B cell (primary cell): Measurements from ENCODE around the gene EIF3L. TPM values are rescaled to one million over a fixed set of nuclear protein-coding genes. Genes with fewer than 3 reads are reported as not detected.

Source experiments
- ATAC-seq: fragments of 200-7000 bp; cut with Tn5 transposase; one replicate; pipeline ENCODE4 v1.10.0; 2021; ENCODE audit warnings: low read depth, mild to moderate bottlenecking, moderate number of reproducible peaks, moderate library complexity
- CTCF ChIA-PET: fragments of 350-600 bp; sonication (Branson Sonifier 250); formaldehyde crosslinking; loops from one replicate; lab custom pipeline; 2021; ENCODE audit warnings: antibody characterized with exemption, inconsistent platforms; lab: Charles Lee
- POLR2A ChIA-PET: fragments of 350-600 bp; sonication (Branson Sonifier 250); formaldehyde crosslinking; loops from one replicate; lab custom pipeline; 2021; ENCODE audit warnings: antibody characterized with exemption; lab: Charles Lee
- DNase-seq: peaks from one replicate; pipeline ENCODE4 v3.0.0; 2013
- H2AFZ ChIP-seq: 2 replicates; pipeline ENCODE4 v1.6.1; 2012; ENCODE audit warnings: mild to moderate bottlenecking, low read depth, low read length; ENCODE audit not compliant: insufficient read depth, poor library complexity, severe bottlenecking
- H3K27ac ChIP-seq, 2 donors: 1 replicate in 1 of 2; 2 replicates in 1 of 2; pipeline ENCODE4 v1.5.1; 2012 to 2013; ENCODE audit warnings: low read length in 2 of 2, mild to moderate bottlenecking in 2 of 2, moderate library complexity in 1 of 2
- H3K27me3 ChIP-seq, 4 experiments: fragments of 200-600 bp in 1 of 4; sonication (generic) in 1 of 4; replicated peaks in 1 of 4; 1 replicate in 2 of 4; 2 replicates in 2 of 4; pipeline versions ENCODE4 v1.6.1 to v1.7.0; 2013 to 2016; ENCODE audit warnings: low read length in 3 of 4, mild to moderate bottlenecking in 2 of 4, mixed read lengths in 1 of 4, moderate library complexity in 1 of 4; ENCODE audit not compliant: insufficient read depth in 4 of 4, control insufficient read depth in 3 of 4; ENCODE audit errors: control extremely low read depth in 1 of 4
- H3K36me3 ChIP-seq, 2 experiments: replicated peaks in 1 of 2; 1 replicate in 1 of 2; 2 replicates in 1 of 2; pipeline versions ENCODE4 v1.6.1 to v1.7.1; 2013; ENCODE audit warnings: low read length in 1 of 2; ENCODE audit not compliant: insufficient read depth in 2 of 2, control insufficient read depth in 1 of 2; ENCODE audit errors: control extremely low read depth in 1 of 2, extremely low read depth in 1 of 2
- H3K4me1 ChIP-seq, 2 donors: fragments of 200-600 bp in 1 of 2; sonication (generic) in 1 of 2; 1 replicate in 1 of 2; 2 replicates in 1 of 2; pipeline versions ENCODE4 v1.5.1 to v1.6.1; 2013 to 2017; ENCODE audit warnings: low read length in 2 of 2; ENCODE audit not compliant: control insufficient read depth in 2 of 2, insufficient read depth in 2 of 2
- H3K4me2 ChIP-seq: replicated peaks from 2 replicates; pipeline ENCODE3; 2012; ENCODE audit warnings: mild to moderate bottlenecking, low read depth, low read length; ENCODE audit not compliant: poor library complexity, severe bottlenecking
- H3K4me3 ChIP-seq, 5 experiments: fragments of 200-600 bp in 1 of 5; sonication (generic) in 1 of 5; 1 replicate in 3 of 5; 2 replicates in 2 of 5; pipeline versions ENCODE4 v1.5.1 to v1.7.0; 2011 to 2016; ENCODE audit warnings: low read length in 4 of 5, mild to moderate bottlenecking in 4 of 5, low read depth in 2 of 5, control low read depth in 1 of 5, moderate library complexity in 1 of 5; ENCODE audit not compliant: insufficient read depth in 1 of 5; ENCODE audit errors: control extremely low read depth in 1 of 5, extremely low read depth in 1 of 5
- H3K79me2 ChIP-seq: fragments of 200-600 bp; sonication (generic); one replicate; pipeline ENCODE4 v1.6.0; 2016; ENCODE audit warnings: low read length; ENCODE audit not compliant: control insufficient read depth, insufficient read depth
- H3K9ac ChIP-seq: fragments of 200-600 bp; sonication (generic); 2 replicates; pipeline ENCODE4 v1.6.1; 2017; ENCODE audit warnings: mild to moderate bottlenecking, low read length, moderate library complexity
- H3K9me3 ChIP-seq, 3 donors: one replicate each; pipeline versions ENCODE4 v1.6.1 to v1.7.1; 2013; ENCODE audit warnings: low read length in 2 of 3; ENCODE audit not compliant: control insufficient read depth in 2 of 3, insufficient read depth in 1 of 3; ENCODE audit errors: control extremely low read depth in 1 of 3
- H4K20me1 ChIP-seq: 2 replicates; pipeline ENCODE4 v1.6.0; 2012; ENCODE audit warnings: mild to moderate bottlenecking, low read length; ENCODE audit not compliant: insufficient read depth, control insufficient read depth, poor library complexity, severe bottlenecking
- H3K27ac Mint-ChIP-seq: one replicate; pipeline ENCODE4 v1.8.0; 2021; ENCODE audit warnings: mixed read lengths
- H3K27me3 Mint-ChIP-seq: one replicate; pipeline ENCODE4 v1.8.0; 2021; ENCODE audit warnings: mixed read lengths
- H3K4me1 Mint-ChIP-seq: one replicate; pipeline ENCODE4 v1.8.0; 2021; ENCODE audit warnings: mixed read lengths
- H3K4me3 Mint-ChIP-seq: one replicate; pipeline ENCODE4 v1.8.0; 2021; ENCODE audit warnings: mixed read lengths
- H3K9me3 Mint-ChIP-seq: one replicate; pipeline ENCODE4 v1.8.0; 2022; ENCODE audit warnings: mixed read lengths; ENCODE audit not compliant: insufficient read depth
- CTCF ChIP-seq: fragments of 200-600 bp; IDR thresholded peaks from one replicate; pipeline ENCODE4 v1.8.0; 2022; ENCODE audit warnings: antibody characterized with exemption, mild to moderate bottlenecking
- EZH2 ChIP-seq: IDR thresholded peaks from 2 replicates; pipeline ENCODE4 v1.6.1; 2012; ENCODE audit warnings: borderline replicate concordance, low read depth, mild to moderate bottlenecking, moderate library complexity, low read length; ENCODE audit not compliant: insufficient read depth, poor library complexity, severe bottlenecking
- WGBS: methylation state at CpG from one replicate; pipeline ENCODE4 v1.1.5; 2013; ENCODE audit warnings: missing lambda C conversion rate; ENCODE audit not compliant: insufficient coverage; 5-methylcytosine and 5-hydroxymethylcytosine counted together
- intact Hi-C: fragments of 100-400 bp; cut with micrococcal nuclease; formaldehyde crosslinking; loops from one replicate; pipeline ENCODE4 v1.10.0; 2022
- polyA plus RNA-seq: library from polyadenylated mRNA; depleted of rRNA; stranded (reverse); fragments of >200 nt; gene quantifications from 2 replicates; pipeline ENCODE4 v1.2.3, GENCODE V29; 2012
- total RNA-seq, 2 donors: library from RNA; stranded (reverse); fragments of 120-200 nt in 1 of 2; gene quantifications; 1 replicate in 1 of 2; 2 replicates in 1 of 2; pipeline versions ENCODE4 v1.2.3 to v1.2.4, GENCODE V29; 2013 to 2022

EIF3L gene
- total and polyA plus RNA-seq, 2 donors (not counting 1 experiment from before 2014, with no cell fraction given), result 430 to 560 TPM

GRCh38 chr22:37897807-37898206 is 48.6 kb downstream of the EIF3L start:
- H3K27ac ChIP-seq, result no peak overlapping the region
- no peaks in the 10 kb centered on the region for H3K36me3 ChIP-seq
- no peak overlapping the region for H3K9ac ChIP-seq
- H2AFZ ChIP-seq, result no peak overlapping the region
- WGBS, result no CpG with 5 or more reads among the region's 2 CpGs
- Mint-ChIP-seq H3K4me1 (peaks cover 10% of the 10 kb centered on the region), H3K9me3 (no peaks in the 10 kb centered on the region), H3K27me3 (no peaks in the 10 kb centered on the region), H3K27ac (peak overlapping the region; percentile 35), H3K4me3 (no peak overlapping the region)
- ATAC-seq (no peak), DNase-seq (no peak)
- intact Hi-C loops, result loop anchor here (5.0 kb wide), 1 partner anchor 34 kb away; no protein-coding TSS in a partner anchor
- H3K4me2 ChIP-seq, result no peak overlapping the region
- H3K4me1 ChIP-seq, result peaks cover 11 to 19% of the 10 kb centered on the region in 2 donors
- no peak overlapping the region for H3K4me3 ChIP-seq
- no peak for TF ChIP-seq CTCF
- TF ChIP-seq EZH2, result no peak
- H3K9me3 ChIP-seq, result no peaks in the 10 kb centered on the region
- H3K79me2 ChIP-seq, result no peaks in the 10 kb centered on the region
- POLR2A ChIA-PET, result no interaction called here
- no peaks in the 10 kb centered on the region for H4K20me1 ChIP-seq
- CTCF ChIA-PET, result interaction anchor here (2.2 to 2.3 kb wide), 2 partner anchors 8 to 34 kb away, joined by 10 to 18 read pairs; partner anchors contain the start of gene MICALL1
- H3K27me3 ChIP-seq, result no peaks in the 10 kb centered on the region

GRCh38 chr22:37898441-37899181 is 49.4 kb downstream of the EIF3L start:
- Histone ChIP-seq H3K9ac (no peak overlapping the region), H3K4me3 (no peak overlapping the region), H4K20me1 (no peaks in the 10 kb centered on the region), H3K36me3 (no peaks in the 10 kb centered on the region), H3K27me3 (no peaks in the 10 kb centered on the region), H3K9me3 (no peaks in the 10 kb centered on the region), H3K4me2 (no peak overlapping the region), H3K4me1 (peaks cover 11 to 19% of the 10 kb centered on the region in 2 donors), H3K27ac (no peak overlapping the region), H3K79me2 (no peaks in the 10 kb centered on the region), H2AFZ (no peak overlapping the region)
- Mint-ChIP-seq H3K27ac (no peak overlapping the region), H3K4me3 (no peak overlapping the region), H3K27me3 (no peaks in the 10 kb centered on the region), H3K9me3 (no peaks in the 10 kb centered on the region), H3K4me1 (peaks cover 10% of the 10 kb centered on the region)
- CTCF ChIA-PET, result interaction anchor here (1.6 kb wide), 1 partner anchor 36 kb away, joined by 3 read pairs; no protein-coding TSS in a partner anchor
- DNase-seq (no peak), ATAC-seq (no peak)
- TF ChIP-seq CTCF (no peak), EZH2 (no peak)
- intact Hi-C loops, result loop anchor here (5.0 kb wide), 1 partner anchor 34 kb away; no protein-coding TSS in a partner anchor
- 90% methylated on average over 8 of the region's 9 CpGs for WGBS
- POLR2A ChIA-PET, result no interaction called here
